ENCODE data around the gene CAPSL. TPM values are rescaled to one million over a fixed set of nuclear protein-coding genes. Genes with fewer than 3 reads are reported as not detected.

The CAPSL gene
- total and polyA plus RNA-seq, 2 experiments from 2014 or later: 0.66 TPM; not detected in 1

GRCh38 chr5:35879649-35880048 lies 58.8 kb downstream of the CAPSL start:
- no peak overlapping the region for H2AFZ ChIP-seq
- no peaks in the 10 kb centered on the region for H3K36me3 ChIP-seq (replicated peaks; ENCODE audit: insufficient read depth, low read depth)
- no peaks in the 10 kb centered on the region for H3K79me2 ChIP-seq
- H3K4me2 ChIP-seq: no peak overlapping the region
- H4K20me1 ChIP-seq (ENCODE audit: insufficient read depth, poor library complexity, severe bottlenecking): no peaks in the 10 kb centered on the region
- no peaks in the 10 kb centered on the region for H3K9me2 ChIP-seq (replicated peaks; ENCODE audit: insufficient read depth)
- no peak overlapping the region for H3K4me3 ChIP-seq
- no peak for DNase-seq (ENCODE audit: low spot score)
- H3K4me1 ChIP-seq (ENCODE audit: insufficient read depth): no peaks in the 10 kb centered on the region
- H3K9me3 ChIP-seq (ENCODE audit: low read depth): no peaks in the 10 kb centered on the region
- no peak overlapping the region for H3K27ac ChIP-seq
- TF ChIP-seq CTCF (IDR thresholded peaks at IDR 0.05; ENCODE audit: poor library complexity) (no peak), EZH2 (IDR thresholded peaks at IDR 0.05; ENCODE audit: borderline replicate concordance) (no peak), EZH2phosphoT487 (IDR thresholded peaks at IDR 0.05; ENCODE audit: low read depth, severe bottlenecking, unreplicated experiment) (no peak)
- H3K27me3 ChIP-seq: no peaks in the 10 kb centered on the region

DNA sequence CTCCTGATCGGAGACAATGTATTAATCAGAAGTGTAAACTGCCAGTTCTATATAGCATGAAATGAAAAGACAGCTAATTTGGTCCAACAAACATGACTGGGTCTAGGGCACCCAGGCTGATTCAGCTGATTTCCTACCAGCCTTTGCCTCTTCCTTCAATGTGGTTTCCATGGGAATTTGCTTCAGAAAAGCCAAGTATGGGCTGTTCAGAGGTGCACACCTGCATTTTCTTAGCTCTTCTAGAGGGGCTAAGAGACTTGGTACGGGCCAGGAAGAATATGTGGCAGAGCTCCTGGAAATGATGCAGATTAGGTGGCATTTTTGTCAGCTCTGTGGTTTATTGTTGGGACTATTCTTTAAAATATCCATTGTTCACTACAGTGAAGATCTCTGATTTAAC lies 59.3 kb downstream of the CAPSL start:
- no peaks in the 10 kb centered on the region for H3K9me3 ChIP-seq (ENCODE audit: low read depth)
- H3K4me2 ChIP-seq: no peak overlapping the region
- no peaks in the 10 kb centered on the region for H3K36me3 ChIP-seq (replicated peaks; ENCODE audit: insufficient read depth, low read depth)
- H3K27ac ChIP-seq: no peak overlapping the region
- no peaks in the 10 kb centered on the region for H3K27me3 ChIP-seq
- no peak overlapping the region for H2AFZ ChIP-seq
- H3K79me2 ChIP-seq: no peaks in the 10 kb centered on the region
- WGBS (ENCODE audit: low lambda C conversion rate, missing lambda C conversion rate): 81% methylated on average over 2 of the region's 2 CpGs
- H3K9me2 ChIP-seq (replicated peaks; ENCODE audit: insufficient read depth): no peaks in the 10 kb centered on the region
- no peak overlapping the region for H3K4me3 ChIP-seq
- no peaks in the 10 kb centered on the region for H4K20me1 ChIP-seq (ENCODE audit: insufficient read depth, poor library complexity, severe bottlenecking)
- no peaks in the 10 kb centered on the region for H3K4me1 ChIP-seq (ENCODE audit: insufficient read depth)
- no peak for TF ChIP-seq EZH2 (IDR thresholded peaks at IDR 0.05; ENCODE audit: borderline replicate concordance)
- TF ChIP-seq CTCF (IDR thresholded peaks at IDR 0.05; ENCODE audit: poor library complexity): no peak
- TF ChIP-seq EZH2phosphoT487 (IDR thresholded peaks at IDR 0.05; ENCODE audit: low read depth, severe bottlenecking, unreplicated experiment): no peak
- no peak for DNase-seq (ENCODE audit: low spot score)

GRCh38 chr5:35878079-35878478 lies 60.3 kb downstream of the CAPSL start:
- TF ChIP-seq EZH2phosphoT487 (IDR thresholded peaks at IDR 0.05; ENCODE audit: low read depth, severe bottlenecking, unreplicated experiment) (no peak), CTCF (IDR thresholded peaks at IDR 0.05; ENCODE audit: poor library complexity) (no peak), EZH2 (IDR thresholded peaks at IDR 0.05; ENCODE audit: borderline replicate concordance) (no peak)
- H2AFZ ChIP-seq: no peak overlapping the region

GRCh38 chr5:35877655-35878054 lies 60.8 kb downstream of the CAPSL start:
- WGBS (ENCODE audit: low lambda C conversion rate, missing lambda C conversion rate): 61% methylated on average over 2 of the region's 2 CpGs

More at GRCh38 chr5:35878079-35878478, 60.3 kb downstream of the CAPSL start:
- Histone ChIP-seq H3K79me2 (no peaks in the 10 kb centered on the region), H3K4me3 (no peak overlapping the region), H3K9me2 (replicated peaks; ENCODE audit: insufficient read depth) (no peaks in the 10 kb centered on the region), H3K4me2 (no peak overlapping the region), H3K4me1 (ENCODE audit: insufficient read depth) (no peaks in the 10 kb centered on the region), H3K9me3 (ENCODE audit: low read depth) (no peaks in the 10 kb centered on the region), H3K36me3 (replicated peaks; ENCODE audit: insufficient read depth, low read depth) (no peaks in the 10 kb centered on the region), H3K27ac (no peak overlapping the region), H4K20me1 (ENCODE audit: insufficient read depth, poor library complexity, severe bottlenecking) (no peaks in the 10 kb centered on the region), H3K27me3 (no peaks in the 10 kb centered on the region)
- no peak for DNase-seq (ENCODE audit: low spot score)

More at GRCh38 chr5:35877655-35878054, 60.8 kb downstream of the CAPSL start:
- Histone ChIP-seq H4K20me1 (ENCODE audit: insufficient read depth, poor library complexity, severe bottlenecking) (no peaks in the 10 kb centered on the region), H3K27ac (no peak overlapping the region), H3K4me1 (ENCODE audit: insufficient read depth) (no peaks in the 10 kb centered on the region), H3K4me2 (no peak overlapping the region), H3K36me3 (replicated peaks; ENCODE audit: insufficient read depth, low read depth) (no peaks in the 10 kb centered on the region), H3K79me2 (no peaks in the 10 kb centered on the region), H3K4me3 (no peak overlapping the region), H3K9me2 (replicated peaks; ENCODE audit: insufficient read depth) (no peaks in the 10 kb centered on the region), H2AFZ (no peak overlapping the region), H3K9me3 (ENCODE audit: low read depth) (no peaks in the 10 kb centered on the region), H3K27me3 (no peaks in the 10 kb centered on the region)
- no peak for DNase-seq (ENCODE audit: low spot score)
- TF ChIP-seq EZH2 (IDR thresholded peaks at IDR 0.05; ENCODE audit: borderline replicate concordance) (no peak), EZH2phosphoT487 (IDR thresholded peaks at IDR 0.05; ENCODE audit: low read depth, severe bottlenecking, unreplicated experiment) (no peak), CTCF (IDR thresholded peaks at IDR 0.05; ENCODE audit: poor library complexity) (no peak)
